IMR-90 (cell line): ENCODE results near the gene CREBBP. TPM values are rescaled to one million over a fixed set of nuclear protein-coding genes. Genes with fewer than 3 reads are reported as not detected.

ENCODE experiments used
- ATAC-seq: fragments of 200-7000 bp; cut with Tn5 transposase; 2 replicates; pipeline ENCODE4 v1.9.1; 2020; ENCODE audit warnings: low read depth, mild to moderate bottlenecking, moderate library complexity
- BruUV-seq: library from RNA; stranded (reverse); fragments of 400-500 nt; replicated peaks from 2 replicates; lab custom pipeline; 2021; lab: Mats Ljungman, UMichigan
- CTCF ChIA-PET: fragments of 300-600 bp; formaldehyde crosslinking; extraction: SDS; loops from one replicate; lab custom pipeline; 2021; ENCODE audit warnings: antibody characterized with exemption; lab: Yijun Ruan, JAX
- POLR2A ChIA-PET: fragments of 300-600 bp; sonication (Branson Sonifier 250); formaldehyde crosslinking; loops from one replicate; lab custom pipeline; 2022; ENCODE audit warnings: antibody characterized with exemption; ENCODE audit not compliant: unreplicated experiment; lab: Charles Lee
- DNase-seq: peaks from one replicate; pipeline ENCODE4 v3.0.0; 2013
- H2AFZ ChIP-seq: replicated peaks from 2 replicates; pipeline ENCODE3; 2013; ENCODE audit warnings: low read length, mild to moderate bottlenecking; ENCODE audit not compliant: poor library complexity
- H2AK5ac ChIP-seq: 2 replicates; pipeline ENCODE4 v1.6.1; 2013; ENCODE audit warnings: low read depth, low read length, inconsistent platforms
- H2AK9ac ChIP-seq: replicated peaks from 2 replicates; pipeline ENCODE3; 2013; ENCODE audit warnings: mild to moderate bottlenecking, low read depth, low read length, moderate library complexity; ENCODE audit not compliant: poor library complexity
- H2BK120ac ChIP-seq: 2 replicates; pipeline ENCODE4 v1.6.1; 2013; ENCODE audit warnings: low read depth, low read length, inconsistent platforms
- H2BK15ac ChIP-seq: 3 replicates; pipeline ENCODE4 v1.6.1; 2013; ENCODE audit warnings: low read depth, low read length, inconsistent platforms
- H2BK20ac ChIP-seq: 2 replicates; pipeline ENCODE4 v1.6.1; 2013; ENCODE audit warnings: low read depth, mild to moderate bottlenecking, inconsistent platforms, low read length, moderate library complexity
- H2BK5ac ChIP-seq: 2 replicates; pipeline ENCODE4 v1.6.1; 2013; ENCODE audit warnings: mild to moderate bottlenecking, low read depth, low read length, inconsistent platforms; ENCODE audit not compliant: poor library complexity, severe bottlenecking
- H3K14ac ChIP-seq: replicated peaks from 2 replicates; pipeline ENCODE4 v1.6.1; 2013; ENCODE audit warnings: low read depth, low read length, inconsistent platforms
- H3K18ac ChIP-seq: 2 replicates; pipeline ENCODE4 v1.6.1; 2013; ENCODE audit warnings: low read depth, low read length, control low read depth
- H3K23ac ChIP-seq: 2 replicates; pipeline ENCODE4 v1.6.1; 2013; ENCODE audit warnings: low read depth, low read length, inconsistent platforms
- H3K27ac ChIP-seq: 2 replicates; pipeline ENCODE4 v1.5.1; 2013; ENCODE audit warnings: mild to moderate bottlenecking, control low read depth, low read length; ENCODE audit not compliant: insufficient read depth
- H3K27me3 ChIP-seq: 2 replicates; pipeline ENCODE4 v1.6.1; 2013; ENCODE audit warnings: low read length; ENCODE audit not compliant: control insufficient read depth, insufficient read depth
- H3K36me3 ChIP-seq: 2 replicates; pipeline ENCODE4 v1.6.1; 2013; ENCODE audit warnings: low read length, mixed read lengths; ENCODE audit not compliant: control insufficient read depth, insufficient read depth
- H3K4ac ChIP-seq: 2 replicates; pipeline ENCODE4 v1.6.1; 2013; ENCODE audit warnings: low read depth, low read length, inconsistent platforms
- H3K4me1 ChIP-seq: 2 replicates; pipeline ENCODE4 v1.6.1; 2013; ENCODE audit warnings: low read length, mixed read lengths; ENCODE audit not compliant: control insufficient read depth, insufficient read depth
- H3K4me2 ChIP-seq: 2 replicates; pipeline ENCODE4 v1.6.1; 2013; ENCODE audit warnings: low read depth, mild to moderate bottlenecking, control low read depth, low read length, moderate library complexity
- H3K4me3 ChIP-seq: 2 replicates; pipeline ENCODE4 v1.5.1; 2013; ENCODE audit warnings: low read depth, mild to moderate bottlenecking, control low read depth, low read length, moderate library complexity; ENCODE audit not compliant: insufficient read depth
- H3K56ac ChIP-seq: 2 replicates; pipeline ENCODE4 v1.6.1; 2013; ENCODE audit warnings: low read length, inconsistent platforms; ENCODE audit not compliant: insufficient read depth; ENCODE audit errors: extremely low read depth
- H3K79me1 ChIP-seq, 2 experiments: 2 replicates each; pipeline ENCODE4 v1.6.1; 2013; ENCODE audit warnings: low read length in 2 of 2, inconsistent platforms in 1 of 2, low read depth in 1 of 2
- H3K9ac ChIP-seq: 2 replicates; pipeline ENCODE4 v1.6.1; 2013; ENCODE audit warnings: low read depth, low read length, control low read depth
- H3K9me1 ChIP-seq: 2 replicates; pipeline ENCODE4 v1.6.1; 2013; ENCODE audit warnings: low read length, inconsistent platforms; ENCODE audit not compliant: insufficient read depth
- H3K9me3 ChIP-seq: 2 replicates; pipeline ENCODE4 v1.6.1; 2013; ENCODE audit warnings: low read length; ENCODE audit not compliant: control insufficient read depth, insufficient read depth
- H4K20me1 ChIP-seq: 2 replicates; pipeline ENCODE4 v1.6.1; 2013; ENCODE audit warnings: low read length, inconsistent platforms; ENCODE audit not compliant: insufficient read depth
- H4K5ac ChIP-seq: 2 replicates; pipeline ENCODE4 v1.6.1; 2013; ENCODE audit warnings: mild to moderate bottlenecking, low read depth, low read length, control low read depth
- H4K8ac ChIP-seq, 2 experiments: 2 replicates each; pipeline ENCODE4 v1.6.1; 2013; ENCODE audit warnings: low read depth in 2 of 2, low read length in 2 of 2, control low read depth in 1 of 2, inconsistent platforms in 1 of 2
- H4K91ac ChIP-seq: 2 replicates; pipeline ENCODE4 v1.6.1; 2013; ENCODE audit warnings: low read depth, low read length, inconsistent platforms; ENCODE audit not compliant: insufficient read depth
- BHLHE40 ChIP-seq: fragments of 150-350 bp; IDR thresholded peaks from 2 replicates; pipeline ENCODE4 v1.6.1; 2016; ENCODE audit warnings: mild to moderate bottlenecking, low read depth, low read length
- CEBPB ChIP-seq: IDR thresholded peaks from 2 replicates; pipeline ENCODE4 v1.6.1; 2012; ENCODE audit warnings: low read depth, low read length, improper control_type of control experiment
- CHD1 ChIP-seq: IDR thresholded peaks from 2 replicates; pipeline ENCODE4 v1.6.1; 2012; ENCODE audit warnings: low read depth, low read length, improper control_type of control experiment
- FOS ChIP-seq: fragments of 150-350 bp; IDR thresholded peaks from 2 replicates; pipeline ENCODE4 v1.6.1; 2016; ENCODE audit warnings: low read depth, low read length
- MAFK ChIP-seq: IDR thresholded peaks from 2 replicates; pipeline ENCODE4 v1.6.1; 2012; ENCODE audit warnings: low read depth, low read length, improper control_type of control experiment
- MAZ ChIP-seq: IDR thresholded peaks from 2 replicates; pipeline ENCODE4 v1.6.1; 2012; ENCODE audit warnings: low read depth, mild to moderate bottlenecking, low read length, improper control_type of control experiment, moderate library complexity, borderline replicate concordance
- MXI1 ChIP-seq: IDR thresholded peaks from 2 replicates; pipeline ENCODE4 v1.6.1; 2012; ENCODE audit warnings: low read depth, mild to moderate bottlenecking, low read length, moderate library complexity, borderline replicate concordance
- NFE2L2 ChIP-seq: fragments of 150-350 bp; IDR thresholded peaks from 2 replicates; pipeline ENCODE4 v1.6.1; 2016; ENCODE audit warnings: low read depth, mild to moderate bottlenecking, low read length
- POLR2A ChIP-seq: IDR thresholded peaks from 2 replicates; pipeline ENCODE4 v1.6.1; 2012; ENCODE audit warnings: mild to moderate bottlenecking, low read depth, low read length
- RAD21 ChIP-seq: IDR thresholded peaks from 2 replicates; pipeline ENCODE4 v1.6.1; 2012; ENCODE audit warnings: low read length, improper control_type of control experiment
- RCOR1 ChIP-seq: IDR thresholded peaks from 2 replicates; pipeline ENCODE4 v1.6.1; 2012; ENCODE audit warnings: mild to moderate bottlenecking, low read length, improper control_type of control experiment; ENCODE audit not compliant: insufficient replicate concordance
- WGBS, 2 experiments: methylation state at CpG; one replicate each; pipeline versions ENCODE4 v1.1.5 to v1.1.7; 2013; ENCODE audit warnings: missing lambda C conversion rate in 2 of 2; ENCODE audit not compliant: insufficient read length in 1 of 2; ENCODE audit errors: extremely low coverage in 2 of 2; 5-methylcytosine and 5-hydroxymethylcytosine counted together
- dilution Hi-C: fragments of 300-500 bp; cut with HindIII; formaldehyde crosslinking; loops from one replicate; pipeline ENCODE4 v1.14.3; 2018; ENCODE audit warnings: low sequenced_read_pairs; ENCODE audit not compliant: unreplicated experiment
- in situ Hi-C: fragments of 300-500 bp; cut with MboI; formaldehyde crosslinking; loops from 3 replicates; pipeline ENCODE4 v1.14.3; 2019; ENCODE audit warnings: low sequenced_read_pairs, inconsistent platforms, mixed read lengths
- intact Hi-C: fragments of 100-400 bp; cut with micrococcal nuclease; formaldehyde crosslinking; loops from 2 replicates; pipeline ENCODE4 v1.10.0; 2022
- polyA plus RNA-seq, 3 experiments: library from polyadenylated mRNA; depleted of rRNA; stranded (reverse); fragments of >200 nt; gene quantifications; 2 replicates each; pipeline ENCODE4 v1.2.3, GENCODE V29; 2012; ENCODE audit warnings: low replicate concordance in 1 of 3
- total RNA-seq: library from RNA; depleted of rRNA; stranded (reverse); fragments of >200 nt; gene quantifications from 2 replicates; pipeline ENCODE4 v1.2.3, GENCODE V29; 2012
- TF ChIP-seq, protein P1 (sequence below): fragments of 150-350 bp; IDR thresholded peaks from 2 replicates; pipeline ENCODE4 v1.6.1; 2017; ENCODE audit warnings: mild to moderate bottlenecking, antibody characterized with exemption, low read length, low read depth
- TF ChIP-seq, protein P2 (sequence below): fragments of 150-350 bp; IDR thresholded peaks from 2 replicates; pipeline ENCODE4 v1.6.1; 2016; ENCODE audit warnings: low read depth, mild to moderate bottlenecking, low read length, moderate library complexity, borderline replicate concordance

The CREBBP gene
- total and polyA plus RNA-seq, 2 of the 4 experiments (the other 2 are of a cell fraction): 7.3 to 12.5 TPM

DNA sequence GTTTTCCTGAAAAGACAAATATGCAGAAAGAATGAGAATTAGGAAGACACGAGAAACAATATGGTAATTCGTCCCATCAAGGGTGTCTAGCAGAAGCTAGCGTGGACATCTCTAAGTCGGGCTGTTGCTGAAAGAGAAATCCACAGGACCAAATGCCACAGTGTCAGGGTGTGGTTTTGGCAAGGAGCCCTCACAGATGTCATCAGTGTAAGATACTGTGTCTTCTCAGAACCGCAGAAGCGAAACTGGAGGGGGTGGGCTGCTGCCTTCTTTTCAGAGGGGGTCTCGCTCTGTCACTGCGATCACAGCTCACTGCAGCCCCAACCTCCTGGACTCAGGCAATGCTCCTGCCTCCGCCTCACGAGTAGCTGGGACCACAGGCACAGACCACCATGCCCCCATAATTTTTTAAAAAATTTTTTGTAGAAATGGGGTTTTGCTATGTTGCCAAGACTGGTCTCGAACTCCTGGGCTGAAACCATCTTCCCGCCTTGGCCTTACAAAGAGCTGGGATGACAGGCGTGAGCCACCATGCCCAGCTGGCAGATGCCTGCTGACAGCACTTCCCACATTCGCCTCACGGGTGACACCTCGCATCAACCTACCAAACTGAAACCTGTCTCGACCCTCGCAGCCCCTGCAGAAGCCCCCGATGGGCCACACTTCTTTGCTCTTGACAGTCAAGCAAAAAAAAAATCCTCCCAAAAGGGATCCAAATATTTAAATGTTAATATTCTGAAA, 189.4 kb downstream of the CREBBP start (continued):
- TF ChIP-seq RCOR1 (no peak), CHD1 (no peak), RAD21 (no peak)

DNA sequence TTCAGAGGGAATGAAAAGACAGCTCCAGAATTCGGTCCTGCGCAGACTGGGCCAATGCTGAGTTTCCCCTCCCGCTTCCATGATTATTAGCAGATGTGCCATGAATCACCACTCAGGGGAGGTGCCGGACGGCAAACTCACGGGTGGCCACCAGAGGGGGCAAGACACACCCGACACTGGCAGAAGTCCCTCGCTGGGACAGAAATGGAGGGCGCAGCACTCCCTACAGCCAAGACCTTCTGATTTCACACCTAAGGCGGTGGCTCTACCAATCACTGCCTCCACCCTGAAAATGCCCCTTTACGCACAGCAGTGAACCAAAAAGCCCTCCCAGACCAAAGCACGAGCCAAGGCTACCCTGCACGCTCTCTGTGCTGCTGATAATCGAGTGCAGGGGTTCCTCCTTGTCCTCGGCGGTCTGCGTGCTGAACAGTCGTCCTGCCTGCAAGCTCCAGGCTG, 190.0 kb downstream of the CREBBP start:
- peak overlapping the region; percentile 11; the same call in 1 of the 2 replicates for H3K56ac ChIP-seq
- peak overlapping the region in 1 of 2 experiments; percentile 90; a peak in 2 of 4 replicates for H4K8ac ChIP-seq
- peak overlapping the region; percentile 91 for H2AFZ ChIP-seq
- H3K4me3 ChIP-seq: no peak overlapping the region
- dilution Hi-C loops: no loop called here
- H3K27ac ChIP-seq: no peak overlapping the region
- WGBS, 2 experiments: 23% methylated on average over 9 of the region's 18 CpGs; no CpG with 5 or more reads in 1 of the 2 experiments
- peak overlapping the region; percentile 50; the same call in 1 of the 2 replicates for H3K23ac ChIP-seq
- H3K4me2 ChIP-seq: peak overlapping the region; percentile 60; the same call in 1 of the 2 replicates
- ChIA-PET POLR2A (interaction anchor here (0.7 kb wide), 1 partner anchor 80 kb away, joined by 3 read pairs; no protein-coding TSS in a partner anchor), CTCF (interaction anchor here (0.7 to 1.3 kb wide), 6 partner anchors 9 to 356 kb away, joined by 3 to 6 read pairs (median 4); no protein-coding TSS in a partner anchor)
- H3K9ac ChIP-seq: no peak overlapping the region
- H3K36me3 ChIP-seq: peaks cover 12% of the 10 kb centered on the region
- no peaks in the 10 kb centered on the region for H3K9me3 ChIP-seq
- H2BK5ac ChIP-seq: no peak overlapping the region
- peak overlapping the region; percentile 51 for H2AK5ac ChIP-seq
- no peak overlapping the region for H3K18ac ChIP-seq
- peak overlapping the region; percentile 66 for H3K4ac ChIP-seq
- 0 out of 2 replicates have a peak, but pooled peaks cover 7% of the 10 kb centered on the region for H3K9me1 ChIP-seq
- peak overlapping the region; percentile 37; the same call in 1 of the 2 replicates for H4K91ac ChIP-seq
- intact Hi-C loops: loop anchor here (1.0 to 10.0 kb wide), 5 partner anchors 163 to 564 kb away; partner anchors contain the start of gene ADCY9
- H4K20me1 ChIP-seq: peaks cover 4% of the 10 kb centered on the region; the same call in 1 of the 2 replicates
- H4K5ac ChIP-seq: peak overlapping the region; percentile 51; the same call in 1 of the 2 replicates
- no peaks in the 10 kb centered on the region for H3K27me3 ChIP-seq
- peak overlapping the region; percentile 62; the same call in 1 of the 2 replicates for H3K14ac ChIP-seq
- H2AK9ac ChIP-seq: peak overlapping the region; percentile 79
- H2BK120ac ChIP-seq: peak overlapping the region; percentile 70
- H3K4me1 ChIP-seq: peaks cover 6% of the 10 kb centered on the region
- ATAC-seq (peak; percentile 98), DNase-seq (peak; percentile 94)
- in situ Hi-C loops: no loop called here
- H2BK15ac ChIP-seq: no peak overlapping the region
- peaks cover 10 to 42% of the 10 kb centered on the region in 2 experiments for H3K79me1 ChIP-seq
- no TSS peak for BruUV-seq
- H2BK20ac ChIP-seq: no peak overlapping the region
- TF ChIP-seq, protein P1, sequence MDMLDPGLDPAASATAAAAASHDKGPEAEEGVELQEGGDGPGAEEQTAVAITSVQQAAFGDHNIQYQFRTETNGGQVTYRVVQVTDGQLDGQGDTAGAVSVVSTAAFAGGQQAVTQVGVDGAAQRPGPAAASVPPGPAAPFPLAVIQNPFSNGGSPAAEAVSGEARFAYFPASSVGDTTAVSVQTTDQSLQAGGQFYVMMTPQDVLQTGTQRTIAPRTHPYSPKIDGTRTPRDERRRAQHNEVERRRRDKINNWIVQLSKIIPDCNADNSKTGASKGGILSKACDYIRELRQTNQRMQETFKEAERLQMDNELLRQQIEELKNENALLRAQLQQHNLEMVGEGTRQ: no peak
- TF ChIP-seq CEBPB: no peak
- no peak for TF ChIP-seq NFE2L2
- TF ChIP-seq, protein P2, sequence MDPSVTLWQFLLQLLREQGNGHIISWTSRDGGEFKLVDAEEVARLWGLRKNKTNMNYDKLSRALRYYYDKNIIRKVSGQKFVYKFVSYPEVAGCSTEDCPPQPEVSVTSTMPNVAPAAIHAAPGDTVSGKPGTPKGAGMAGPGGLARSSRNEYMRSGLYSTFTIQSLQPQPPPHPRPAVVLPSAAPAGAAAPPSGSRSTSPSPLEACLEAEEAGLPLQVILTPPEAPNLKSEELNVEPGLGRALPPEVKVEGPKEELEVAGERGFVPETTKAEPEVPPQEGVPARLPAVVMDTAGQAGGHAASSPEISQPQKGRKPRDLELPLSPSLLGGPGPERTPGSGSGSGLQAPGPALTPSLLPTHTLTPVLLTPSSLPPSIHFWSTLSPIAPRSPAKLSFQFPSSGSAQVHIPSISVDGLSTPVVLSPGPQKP: no peak
- peak; percentile 77; the same call in 1 of the 2 replicates for TF ChIP-seq FOS
- TF ChIP-seq RAD21: peak; percentile 84
- no peak for TF ChIP-seq CHD1
- peak; percentile 76; the same call in 1 of the 2 replicates for TF ChIP-seq MAZ
- peak; percentile 9; the same call in 1 of the 2 replicates for TF ChIP-seq BHLHE40
- TF ChIP-seq MAFK: no peak
- TF ChIP-seq MXI1: no peak
- TF ChIP-seq RCOR1: no peak
- no peak for TF ChIP-seq POLR2A
